GM20000 (cell line): ENCODE data around the gene MEG3.

ENCODE experiments used
- DNase-seq: peaks from one replicate; pipeline ENCODE4 v3.0.0; 2012; ENCODE audit warnings: low spot score
- CTCF ChIP-seq: IDR thresholded peaks from 2 replicates; pipeline ENCODE4 v1.5.1; 2012; ENCODE audit warnings: mild to moderate bottlenecking, control low read depth; ENCODE audit errors: extremely low read depth, missing control alignments

The MEG3 gene

DNA sequence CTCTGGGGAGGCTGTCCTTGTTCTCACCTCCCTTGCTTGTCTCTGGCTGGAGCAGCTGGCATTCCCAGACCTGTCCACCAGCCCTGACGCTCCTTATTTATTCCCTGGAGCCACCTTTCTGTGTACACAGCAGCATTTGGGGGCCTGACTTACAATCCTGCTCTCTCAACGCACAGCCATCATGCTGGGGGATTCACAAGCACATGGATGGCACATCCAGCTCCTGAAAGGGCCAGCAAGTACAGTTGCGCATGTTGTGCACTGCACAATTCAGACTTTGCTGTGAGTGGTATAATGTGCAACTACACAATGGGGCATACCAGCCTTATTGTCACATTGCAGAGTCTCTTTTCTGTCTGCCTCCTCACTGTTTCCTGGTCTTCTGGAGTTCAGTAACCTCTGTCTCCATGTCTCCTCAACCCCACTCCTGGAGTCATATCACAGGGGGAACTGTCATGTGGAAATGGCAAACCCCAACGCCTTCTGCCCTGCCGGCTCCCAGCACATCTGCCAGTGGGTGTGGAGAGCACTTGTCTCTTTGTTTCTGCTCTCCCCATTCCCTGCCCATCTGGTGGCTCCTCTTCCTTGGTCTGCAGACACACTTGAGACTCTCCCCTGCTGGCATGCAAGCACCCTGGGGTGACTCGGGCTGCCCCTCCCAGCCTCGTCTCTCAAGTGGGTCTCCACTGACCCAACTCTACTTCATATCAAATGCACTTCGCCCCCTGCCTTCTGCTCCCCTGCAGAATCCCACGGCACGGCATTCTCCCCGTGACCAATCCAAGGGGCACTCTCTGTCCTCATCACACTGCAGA is 41.2 kb upstream of the MEG3 start:
- DNase-seq: no peak
- TF ChIP-seq CTCF: no peak

GRCh38 chr14:100785338-100785615 is 40.6 kb upstream of the MEG3 start:
- TF ChIP-seq CTCF: no peak
- no peak for DNase-seq

- no peak for TF ChIP-seq CTCF
- DNase-seq: no peak
These were observed 40.3 kb upstream of the MEG3 start for GRCh38 chr14:100785626-100786025.

- DNase-seq: no peak
- no peak for TF ChIP-seq CTCF
These were observed 39.8 kb upstream of the MEG3 start for GRCh38 chr14:100786131-100786530.

DNA sequence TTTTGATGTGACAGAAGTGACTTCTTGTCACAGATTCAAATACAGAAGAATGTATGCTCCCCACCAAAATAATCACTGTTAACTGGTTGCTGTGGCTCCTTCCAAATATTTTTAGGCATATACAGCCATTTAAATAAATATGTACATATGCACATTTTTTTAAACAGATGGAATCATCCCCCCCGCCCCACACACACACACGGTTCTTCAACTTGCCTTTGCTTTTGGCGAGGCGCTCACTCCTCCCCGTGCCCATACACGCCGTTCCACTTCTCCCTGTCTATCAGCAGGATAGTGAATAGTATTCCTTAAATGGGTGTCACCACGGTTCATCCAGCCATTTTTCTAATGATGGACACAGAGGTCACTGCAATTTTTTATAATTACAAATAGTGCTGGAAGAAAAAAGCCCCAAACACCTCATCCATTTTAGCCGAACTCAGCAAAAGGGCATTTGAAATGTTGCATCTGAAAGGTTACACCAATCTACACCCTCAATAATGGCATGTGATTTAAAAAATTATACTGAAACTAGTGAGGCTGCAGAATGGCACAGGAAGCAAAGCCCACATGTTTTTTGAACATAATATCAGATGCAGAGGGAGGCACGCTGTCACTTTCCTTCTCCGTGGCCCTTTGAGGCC is 39.2 kb upstream of the MEG3 start:
- TF ChIP-seq CTCF: no peak

GRCh38 chr14:100787659-100788058 is 38.3 kb upstream of the MEG3 start:
- TF ChIP-seq CTCF: no peak
- no peak for DNase-seq

More for the DNA sequence above, 39.2 kb upstream of the MEG3 start:
- no peak for DNase-seq

DNA sequence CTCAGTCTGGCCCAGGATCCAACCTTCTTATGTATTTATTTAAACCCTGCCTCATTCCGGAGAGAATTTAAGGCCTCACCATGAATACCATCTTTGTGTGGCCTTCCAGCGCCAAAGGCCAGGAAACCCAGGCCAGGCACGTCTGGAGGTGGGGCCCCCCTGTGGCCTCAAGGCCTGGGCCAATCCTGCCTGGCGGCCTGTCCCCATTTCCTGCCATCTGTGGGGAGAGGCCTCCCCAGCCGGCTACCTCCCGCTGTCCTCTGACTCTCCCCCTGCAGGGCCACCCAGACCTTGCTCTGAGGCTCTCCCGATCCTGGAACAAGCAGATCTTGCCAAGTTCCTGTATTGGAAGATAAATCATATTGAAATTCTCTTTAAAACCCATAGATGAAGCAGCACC is 37.4 kb upstream of the MEG3 start:
- no peak for TF ChIP-seq CTCF
- no peak for DNase-seq
